GM23338 (cell line): ENCODE data around the gene KAZN. TPM values are rescaled to one million over a fixed set of nuclear protein-coding genes. Genes with fewer than 3 reads are reported as not detected.

Experiments
- ATAC-seq: fragments of 200-7000 bp; cut with Tn5 transposase; 3 replicates; pipeline ENCODE4 v1.9.1; 2020
- DNase-seq: peaks from one replicate; pipeline ENCODE4 v3.0.0-alpha.2; 2015; ENCODE audit warnings: low spot score
- H2AFZ ChIP-seq: fragments of 200-600 bp; sonication (generic); 2 replicates; pipeline ENCODE4 v1.8.0; 2016; ENCODE audit warnings: antibody characterized with exemption, mild to moderate bottlenecking, moderate library complexity
- H3F3A ChIP-seq: fragments of 200-600 bp; sonication (generic); replicated peaks from 2 replicates; pipeline ENCODE4 v1.8.0; 2017; ENCODE audit warnings: antibody characterized with exemption, mixed run types, low read depth
- H3K27ac ChIP-seq: fragments of 200-600 bp; sonication (generic); 2 replicates; pipeline ENCODE4 v1.6.1; 2016; ENCODE audit warnings: low read depth
- H3K27me3 ChIP-seq: fragments of 200-600 bp; sonication (generic); 2 replicates; pipeline ENCODE4 v1.8.0; 2016; ENCODE audit warnings: mild to moderate bottlenecking, mixed run types, moderate library complexity; ENCODE audit not compliant: insufficient read depth
- H3K36me3 ChIP-seq: fragments of 200-600 bp; sonication (generic); 2 replicates; pipeline ENCODE4 v1.8.0; 2016; ENCODE audit warnings: mild to moderate bottlenecking; ENCODE audit not compliant: insufficient read depth
- H3K4me1 ChIP-seq: fragments of 200-600 bp; sonication (generic); 2 replicates; pipeline ENCODE4 v1.8.0; 2016; ENCODE audit warnings: mild to moderate bottlenecking, moderate library complexity; ENCODE audit not compliant: insufficient read depth
- H3K4me2 ChIP-seq: fragments of 200-600 bp; sonication (generic); 2 replicates; pipeline ENCODE4 v1.7.1; 2017; ENCODE audit warnings: mixed run types
- H3K4me3 ChIP-seq: fragments of 200-600 bp; sonication (generic); 2 replicates; pipeline ENCODE4 v1.6.1; 2016; ENCODE audit warnings: mixed run types
- H3K79me2 ChIP-seq: fragments of 200-600 bp; sonication (generic); replicated peaks from 2 replicates; pipeline ENCODE4 v1.8.0; 2017; ENCODE audit warnings: mild to moderate bottlenecking; ENCODE audit not compliant: insufficient read depth
- H3K9me2 ChIP-seq: fragments of 200-600 bp; sonication (generic); 2 replicates; pipeline ENCODE4 v1.8.0; 2017; ENCODE audit not compliant: insufficient read depth
- H4K20me1 ChIP-seq: fragments of 200-600 bp; sonication (generic); replicated peaks from 2 replicates; pipeline ENCODE4 v1.8.0; 2017; ENCODE audit warnings: mild to moderate bottlenecking; ENCODE audit not compliant: insufficient read depth
- H3K27ac Mint-ChIP-seq: 2 replicates; pipeline ENCODE4 v1.8.0; 2020; ENCODE audit warnings: inconsistent platforms, mild to moderate bottlenecking, moderate library complexity, mixed read lengths
- H3K27me3 Mint-ChIP-seq: 3 replicates; pipeline ENCODE4 v1.8.0; 2022; ENCODE audit warnings: low read depth, mild to moderate bottlenecking, moderate library complexity, mixed read lengths, inconsistent platforms; ENCODE audit not compliant: insufficient read depth, poor library complexity
- H3K36me3 Mint-ChIP-seq: 3 replicates; pipeline ENCODE4 v1.8.0; 2021; ENCODE audit warnings: low read depth, mild to moderate bottlenecking, inconsistent platforms, moderate library complexity, mixed read lengths
- H3K4me1 Mint-ChIP-seq: 3 replicates; pipeline ENCODE4 v1.8.0; 2020; ENCODE audit warnings: mild to moderate bottlenecking, inconsistent platforms, mixed read lengths
- H3K4me3 Mint-ChIP-seq: 3 replicates; pipeline ENCODE4 v1.8.0; 2021; ENCODE audit warnings: moderate library complexity, mild to moderate bottlenecking, inconsistent platforms, mixed read lengths
- H3K9me3 Mint-ChIP-seq: 3 replicates; pipeline ENCODE4 v1.8.0; 2020; ENCODE audit warnings: moderate library complexity, mild to moderate bottlenecking, inconsistent platforms, mixed read lengths
- CREB1 ChIP-seq: fragments of 250-450 bp; sonication (Bioruptor Pico); IDR thresholded peaks from 2 replicates; pipeline ENCODE4 v1.5.0; 2020; ENCODE audit warnings: low read depth, mild to moderate bottlenecking, moderate library complexity
- CTCF ChIP-seq, 2 experiments: fragments of 200-600 bp in 1 of 2; sonication (generic) in 1 of 2; conservative IDR thresholded peaks; 2 replicates each; pipeline versions ENCODE4 v1.5.1 to v1.6.1; 2016 to 2017; ENCODE audit warnings: antibody characterized with exemption in 2 of 2, low read depth in 2 of 2, mild to moderate bottlenecking in 2 of 2, moderate library complexity in 1 of 2
- ETS1 ChIP-seq: IDR thresholded peaks from 2 replicates; pipeline ENCODE4 v1.6.1; 2016; ENCODE audit warnings: antibody characterized with exemption
- EZH2phosphoT487 ChIP-seq: fragments of 200-600 bp; sonication (generic); IDR thresholded peaks from one replicate; pipeline ENCODE4 v1.8.1; 2018; ENCODE audit warnings: antibody characterized with exemption; ENCODE audit not compliant: unreplicated experiment
- NANOG ChIP-seq: IDR thresholded peaks from 2 replicates; pipeline ENCODE4 v1.6.1; 2016; ENCODE audit warnings: antibody characterized with exemption, borderline replicate concordance
- POLR2AphosphoS5 ChIP-seq: IDR thresholded peaks from 2 replicates; pipeline ENCODE4 v1.6.1; 2016; ENCODE audit warnings: antibody characterized with exemption, low read depth
- REST ChIP-seq: IDR thresholded peaks from one replicate; pipeline ENCODE4 v1.6.1; 2018; ENCODE audit warnings: antibody characterized with exemption; ENCODE audit not compliant: unreplicated experiment
- STAT1 ChIP-seq: IDR thresholded peaks from one replicate; pipeline ENCODE4 v1.6.1; 2016; ENCODE audit warnings: antibody characterized with exemption; ENCODE audit not compliant: unreplicated experiment
- ZNF331 ChIP-seq: fragments of 250-450 bp; sonication (Bioruptor Pico); IDR thresholded peaks from 2 replicates; pipeline ENCODE4 v1.5.0; 2020; ENCODE audit warnings: low read depth, mild to moderate bottlenecking, moderate library complexity
- ZNF462 ChIP-seq: fragments of 250-450 bp; sonication (Bioruptor Pico); IDR thresholded peaks from 2 replicates; pipeline ENCODE4 v1.5.0; 2020; ENCODE audit warnings: mild to moderate bottlenecking, moderate library complexity
- polyA plus RNA-seq: library from polyadenylated mRNA; unstranded; fragments of >200 nt; fragmentation: Nextera tagmentation; extraction: Ambion mirVana; gene quantifications from 2 replicates; pipeline ENCODE4 v1.2.1, GENCODE V29; 2016
- total RNA-seq: library from RNA; depleted of rRNA; stranded (reverse); fragments of >200 nt; shearing (Covaris generic); gene quantifications from 2 replicates; pipeline ENCODE4 v1.2.3, GENCODE V29; 2014

The KAZN gene
- total and polyA plus RNA-seq, 2 experiments from 2014 or later = 9.9 to 15.0 TPM

- ATAC-seq (no peak), DNase-seq (no peak)
- Histone ChIP-seq H2AFZ (no peak overlapping the region), H3K27ac (no peak overlapping the region), H3K79me2 (no peaks in the 10 kb centered on the region), H3F3A (no peaks in the 10 kb centered on the region), H3K4me2 (no peak overlapping the region), H3K4me1 (no peaks in the 10 kb centered on the region), H3K9me2 (no peaks in the 10 kb centered on the region), H3K4me3 (no peak overlapping the region), H4K20me1 (no peaks in the 10 kb centered on the region; the same call in 1 of the 2 replicates), H3K27me3 (no peaks in the 10 kb centered on the region), H3K36me3 (no peaks in the 10 kb centered on the region)
- peaks cover 2% of the 10 kb centered on the region for H3K27me3 Mint-ChIP-seq
- no peak overlapping the region for H3K27ac Mint-ChIP-seq
- no peak overlapping the region for H3K4me3 Mint-ChIP-seq
- H3K36me3 Mint-ChIP-seq = no peaks in the 10 kb centered on the region
- H3K9me3 Mint-ChIP-seq = no peaks in the 10 kb centered on the region
- TF ChIP-seq CREB1 (CRISPR knock-in tag) (no peak), ETS1 (no peak), CTCF (conservative IDR thresholded peaks at IDR 0.05; ENCODE audit: low read depth in 2 of 2) (no peak), ZNF462 (CRISPR knock-in tag) (no peak), REST (no peak), POLR2AphosphoS5 (no peak), EZH2phosphoT487 (no peak), ZNF331 (no peak), NANOG (no peak), STAT1 (no peak)
- H3K4me1 Mint-ChIP-seq = peaks cover 2% of the 10 kb centered on the region; the same call in 1 of the 3 replicates
Observed at GRCh38 chr1:15002325-15002724, 403.8 kb downstream of the KAZN start.
